Ramos (cell line): ENCODE results near the gene TGFBR1.
"Not testable (repeated sequence)": the region's sequence is repeated elsewhere in the genome, so short reads cannot be mapped to it uniquely, and the experiment has no call there.

Experiments
- in situ Hi-C: fragments of 300-500 bp; cut with MboI; formaldehyde crosslinking; loops from one replicate; pipeline ENCODE4 v1.14.3; 2022; ENCODE audit warnings: low sequenced_read_pairs; ENCODE audit not compliant: unreplicated experiment

The TGFBR1 gene

DNA sequence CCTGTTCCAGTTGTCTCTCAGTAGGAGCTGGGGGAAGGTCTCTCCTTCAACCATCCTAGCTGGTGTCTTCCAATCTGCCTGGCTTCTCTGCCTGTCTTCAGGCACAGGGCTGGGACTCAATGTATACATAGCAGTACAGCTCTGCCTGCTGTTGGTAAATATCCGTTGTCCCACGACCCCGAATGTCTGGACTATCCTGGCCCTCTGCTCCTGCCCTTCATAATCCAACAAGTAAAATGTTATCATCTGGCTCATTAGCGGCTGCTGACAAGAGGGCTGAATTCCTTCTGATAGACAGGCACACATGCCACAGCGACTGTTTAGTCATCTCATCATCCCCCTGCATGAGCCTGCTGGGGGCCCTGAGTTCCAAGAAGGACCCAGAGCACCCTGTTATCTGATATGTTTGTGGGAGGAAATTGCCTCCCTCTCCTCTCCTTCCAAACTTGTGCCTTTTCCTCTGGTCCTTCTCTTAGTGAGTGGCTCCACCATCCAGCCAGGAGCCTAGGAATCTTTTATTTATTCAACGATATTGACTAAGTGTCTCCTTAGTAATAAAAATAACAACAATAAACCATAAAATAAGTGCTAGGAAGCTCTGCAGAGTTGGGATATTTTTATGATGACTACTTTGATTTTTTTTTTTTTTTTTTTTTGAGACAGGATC, 29.5 kb upstream of the TGFBR1 start:
- in situ Hi-C loops, result no loop called here

DNA sequence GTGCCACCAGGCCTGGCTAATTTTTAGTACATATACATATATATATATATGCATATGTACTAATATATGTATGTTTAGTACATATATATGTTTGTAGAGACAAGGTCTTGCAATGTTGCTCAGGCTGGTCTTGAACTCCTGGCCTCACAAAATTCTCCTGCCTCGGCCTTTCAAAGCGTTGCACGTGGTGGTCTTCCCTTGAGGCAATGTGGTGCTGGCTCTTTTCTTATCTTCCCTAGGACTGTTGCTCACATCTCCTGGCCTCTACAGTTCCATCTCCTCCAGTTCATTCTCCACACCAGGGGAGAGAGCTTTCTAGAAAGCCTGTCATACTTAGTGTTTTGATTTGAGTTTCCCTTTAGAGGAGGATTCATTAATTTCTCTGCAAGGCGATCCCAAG, 28.9 kb upstream of the TGFBR1 start:
- in situ Hi-C loops, result no loop called here

DNA sequence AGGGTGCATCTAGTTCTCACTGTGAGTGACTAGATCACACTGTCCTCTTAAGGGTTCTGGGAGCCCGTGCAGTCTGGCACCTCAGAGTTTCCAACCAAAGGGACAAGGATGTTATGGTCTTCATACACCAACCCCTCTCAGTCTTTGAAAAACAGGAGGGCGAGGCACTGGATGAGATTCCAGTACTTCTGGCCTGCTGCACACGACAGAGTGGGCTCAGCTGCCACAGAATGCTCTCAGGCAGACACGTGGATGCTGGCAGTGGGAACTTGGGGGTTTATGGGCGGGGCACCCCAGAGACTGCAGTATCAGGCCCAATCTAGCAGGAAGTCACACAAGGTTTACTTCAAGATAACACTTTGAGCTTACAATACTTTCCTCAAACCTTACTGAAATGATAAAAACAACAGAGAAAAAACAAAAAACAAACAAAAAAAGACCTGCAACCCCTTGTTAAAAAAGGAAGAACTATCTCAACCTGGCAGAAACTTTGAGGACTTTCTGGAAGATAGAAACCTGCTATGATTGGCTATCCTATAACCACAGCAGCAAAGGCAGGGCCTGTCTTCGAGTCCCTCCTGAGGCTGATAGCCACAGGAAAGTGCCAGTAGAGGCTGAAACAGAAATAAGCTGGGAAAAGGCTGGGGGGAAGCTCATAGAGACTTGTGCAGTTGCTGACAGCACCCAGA, 28.3 kb upstream of the TGFBR1 start:
- in situ Hi-C loops, result no loop called here

GRCh38 chr9:99078717-99079116, 26.2 kb upstream of the TGFBR1 start:
- in situ Hi-C loops, result no loop called here

DNA sequence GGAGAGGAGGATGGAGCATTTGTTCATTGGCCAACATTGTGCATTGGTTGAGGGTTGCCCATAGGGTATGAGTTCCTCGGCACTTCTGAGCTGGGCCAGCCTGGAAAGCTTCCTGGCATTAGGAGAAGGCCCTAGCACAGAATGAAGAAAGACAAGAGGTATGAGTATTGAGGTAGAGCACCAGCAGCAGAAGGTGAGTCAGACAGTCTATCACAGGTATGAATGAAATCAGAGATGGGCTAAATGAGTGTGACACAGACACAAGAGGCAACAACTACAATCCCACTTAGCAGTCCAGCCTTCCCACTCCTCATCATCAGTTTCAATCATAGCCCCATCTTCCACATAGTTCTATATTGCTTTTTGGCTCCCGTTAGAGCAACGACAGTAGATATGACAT, 25.4 kb upstream of the TGFBR1 start:
- in situ Hi-C loops, result no loop called here

GRCh38 chr9:99083051-99083450, 21.9 kb upstream of the TGFBR1 start:
- in situ Hi-C loops, result no loop called here

- in situ Hi-C loops, result no loop called here
Measured at GRCh38 chr9:99085949-99086948, 18.7 kb upstream of the TGFBR1 start.

DNA sequence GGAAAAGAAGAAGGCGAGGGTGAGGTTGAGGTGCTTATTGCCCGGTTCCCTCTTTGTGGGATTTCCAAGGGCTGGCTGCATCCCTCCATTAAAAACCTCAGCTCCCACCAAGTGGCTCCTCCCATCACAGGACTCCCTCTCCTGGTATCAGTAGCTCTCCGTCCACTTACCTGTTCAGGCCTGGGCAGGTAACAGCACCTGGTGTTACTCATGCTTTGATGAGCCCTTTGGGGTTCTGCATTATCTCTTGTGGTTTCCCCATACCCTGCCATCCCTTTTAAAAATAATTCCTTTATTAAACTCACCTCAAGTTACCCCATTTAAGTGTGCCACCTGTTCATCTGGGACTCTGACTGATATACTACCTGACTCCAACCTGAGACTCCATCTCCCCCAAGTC, 17.5 kb upstream of the TGFBR1 start:
- in situ Hi-C loops, result no loop called here

DNA sequence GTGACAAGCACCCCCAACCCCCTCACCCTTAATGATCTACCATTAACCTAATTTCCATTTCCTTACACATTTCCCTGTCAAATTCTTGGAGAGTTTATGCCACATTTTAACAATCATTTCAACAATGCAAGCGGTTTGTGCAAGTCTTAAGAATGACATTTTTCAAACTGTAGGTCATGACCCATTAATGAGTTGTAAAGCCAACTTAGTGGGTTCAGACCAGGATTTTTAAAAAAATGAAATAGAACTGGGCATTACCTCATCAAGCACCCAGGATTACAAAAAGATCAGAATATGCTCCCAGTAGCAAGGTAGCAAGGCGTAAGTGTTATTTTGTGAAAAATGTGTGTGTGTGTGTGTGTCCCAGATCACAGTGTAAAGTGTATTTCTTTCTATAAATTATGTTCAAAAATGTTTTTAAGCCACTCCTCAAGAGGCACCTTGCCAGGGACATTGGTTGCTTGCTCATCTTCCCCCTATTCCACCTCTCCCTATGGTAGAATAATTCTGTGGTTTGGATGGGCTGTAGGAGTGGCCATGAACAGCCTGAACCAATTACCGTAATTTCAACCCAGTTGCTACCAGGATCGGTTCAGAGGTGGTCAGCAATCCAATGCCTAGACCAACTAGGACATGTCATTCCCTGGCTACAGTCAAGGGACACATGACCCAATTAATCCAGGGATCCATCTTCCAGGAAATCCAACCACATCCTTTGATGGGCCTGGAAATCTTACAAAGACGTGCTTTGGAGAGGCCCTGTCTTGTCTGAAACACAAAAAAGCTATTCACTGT, 14.4 kb upstream of the TGFBR1 start:
- in situ Hi-C loops, result no loop called here

- in situ Hi-C loops, result no loop called here
Measured at GRCh38 chr9:99092643-99093491, 12.0 kb upstream of the TGFBR1 start.

- in situ Hi-C loops, result no loop called here
Measured at GRCh38 chr9:99093492-99093791, 11.5 kb upstream of the TGFBR1 start.

DNA sequence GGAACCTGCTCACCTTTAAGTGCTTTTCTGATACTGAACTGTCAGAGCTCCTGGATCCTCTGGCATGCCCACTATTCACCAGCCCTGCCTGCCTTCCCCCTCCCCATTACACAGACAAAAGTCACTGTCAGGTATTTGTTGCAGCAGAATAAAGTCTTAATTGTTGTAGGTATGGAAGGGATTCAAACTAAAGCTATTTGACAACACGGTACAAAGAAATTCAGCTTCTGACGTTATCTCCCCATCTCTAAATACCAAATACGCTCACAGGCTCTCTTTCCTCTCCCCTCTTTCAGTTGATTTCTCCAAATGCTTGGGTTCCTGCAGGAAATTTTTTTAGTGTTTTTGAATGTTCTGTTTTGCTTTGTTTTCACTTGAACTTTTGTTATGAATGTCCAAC, 9.3 kb upstream of the TGFBR1 start:
- in situ Hi-C loops, result no loop called here

GRCh38 chr9:99096409-99096808, 8.5 kb upstream of the TGFBR1 start:
- in situ Hi-C loops, result no loop called here

GRCh38 chr9:99099806-99100585, 4.9 kb upstream of the TGFBR1 start:
- in situ Hi-C loops, result not testable (repeated sequence)

DNA sequence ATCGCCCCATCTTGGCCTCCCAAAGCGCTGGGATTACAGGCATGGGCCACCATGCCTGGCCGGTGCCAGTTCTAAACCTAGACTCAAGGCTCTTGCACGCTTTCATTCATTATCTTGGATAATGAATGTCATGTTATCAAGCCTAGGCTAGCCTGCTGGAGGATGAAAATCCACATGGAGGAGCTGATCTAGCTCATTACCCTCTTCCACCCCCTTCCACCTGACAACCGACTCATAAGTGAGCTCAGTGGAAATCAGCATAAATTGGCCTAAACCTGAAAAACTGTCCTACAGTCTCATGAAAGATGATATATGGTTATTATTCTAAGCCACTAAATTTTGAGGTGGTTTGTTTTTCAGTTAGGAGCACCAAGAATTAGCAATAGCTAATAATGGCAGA, 3.6 kb upstream of the TGFBR1 start:
- in situ Hi-C loops, result no loop called here

DNA sequence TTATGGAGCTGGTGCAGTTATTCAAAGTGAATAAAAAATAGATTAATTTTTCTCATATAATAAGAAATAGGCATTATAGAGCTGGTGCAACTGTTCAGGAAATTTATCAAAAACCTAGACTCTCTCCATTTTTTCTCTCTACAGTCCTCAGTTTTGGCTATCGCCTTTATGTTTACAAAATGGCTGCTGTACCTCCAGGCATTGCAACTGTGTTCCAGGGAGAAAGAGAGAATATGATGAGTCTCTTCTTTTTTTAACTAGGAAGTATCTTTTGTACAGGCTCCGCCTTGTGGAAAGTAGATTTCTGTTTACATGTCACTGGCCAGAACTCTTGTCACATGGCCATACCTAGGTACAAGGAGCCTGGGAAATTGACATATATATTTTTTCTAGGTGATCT, 3.1 kb upstream of the TGFBR1 start:
- in situ Hi-C loops, result no loop called here

- in situ Hi-C loops, result no loop called here
Measured at GRCh38 chr9:99103054-99103895, 1.6 kb upstream of the TGFBR1 start.

- in situ Hi-C loops, result no loop called here
Measured at GRCh38 chr9:99103901-99104458, 933 bp upstream of the TGFBR1 start.
